Uterus (tissue), 4 donors: ENCODE results near the gene PPARA. TPM values are rescaled to one million over a fixed set of nuclear protein-coding genes. Genes with fewer than 3 reads are reported as not detected.

Experiments
- DNase-seq, 2 donors: peaks; one replicate each; pipeline ENCODE4 v3.0.0-alpha.2; 2019 to 2020
- H3K27ac ChIP-seq, 2 donors: fragments of 200-600 bp; sonication (generic); 1 replicate in 1 of 2; 2 replicates in 1 of 2; pipeline ENCODE4 v1.5.1; 2016 to 2018
- H3K27me3 ChIP-seq, 2 donors: fragments of 200-600 bp; sonication (generic); one replicate each; pipeline ENCODE4 v1.5.1; 2018 to 2019; ENCODE audit warnings: control low read depth in 1 of 2
- H3K36me3 ChIP-seq, 2 donors: fragments of 200-600 bp; sonication (generic); one replicate each; pipeline ENCODE4 v1.5.1; 2019; ENCODE audit warnings: control low read depth in 1 of 2
- H3K4me1 ChIP-seq, 2 donors: fragments of 200-600 bp; sonication (generic); one replicate each; pipeline ENCODE4 v1.5.1; 2018 to 2019; ENCODE audit warnings: control low read depth in 1 of 2
- H3K4me3 ChIP-seq, 2 donors: fragments of 200-600 bp; sonication (generic); 1 replicate in 1 of 2; 2 replicates in 1 of 2; pipeline ENCODE4 v1.5.1; 2018 to 2019; ENCODE audit warnings: mild to moderate bottlenecking in 1 of 2
- H3K9me3 ChIP-seq, 2 donors: fragments of 200-600 bp; sonication (generic); one replicate each; pipeline ENCODE4 v1.5.1; 2019; ENCODE audit warnings: control low read depth in 1 of 2
- POLR2A ChIP-seq, 2 donors: fragments of 450-650 bp; IDR thresholded peaks; one replicate each; pipeline ENCODE4 v1.6.1; 2016; ENCODE audit warnings: antibody characterized with exemption in 2 of 2, mild to moderate bottlenecking in 1 of 2, moderate library complexity in 1 of 2
- intact Hi-C: fragments of 100-400 bp; cut with DNase I; formaldehyde crosslinking; loops from one replicate; pipeline ENCODE4 v1.15.1; 2023; ENCODE audit warnings: low total_unique reads
- total RNA-seq, 4 donors: library from RNA; depleted of rRNA in 3 of 4; stranded (reverse); fragments of >200 nt in 3 of 4; gene quantifications; one replicate each; pipeline versions ENCODE4 v1.1.0 to v1.2.4, GENCODE V29; 2014 to 2023
- TF ChIP-seq, protein P1 (sequence below), 4 experiments: fragments of 200-600 bp in 2 of 4; fragments of 450-650 bp in 2 of 4; sonication (generic) in 2 of 4; IDR thresholded peaks; one replicate each; pipeline ENCODE4 v1.5.1; 2016 to 2019; ENCODE audit warnings: antibody characterized with exemption in 4 of 4, mild to moderate bottlenecking in 2 of 4, moderate library complexity in 1 of 4
- donor health status: DM: yes; HTN: yes; CAD: no.

Gene PPARA
- total RNA-seq, 4 donors from 2014 or later = 1.8 to 24.8 (median 14.0) TPM

DNA sequence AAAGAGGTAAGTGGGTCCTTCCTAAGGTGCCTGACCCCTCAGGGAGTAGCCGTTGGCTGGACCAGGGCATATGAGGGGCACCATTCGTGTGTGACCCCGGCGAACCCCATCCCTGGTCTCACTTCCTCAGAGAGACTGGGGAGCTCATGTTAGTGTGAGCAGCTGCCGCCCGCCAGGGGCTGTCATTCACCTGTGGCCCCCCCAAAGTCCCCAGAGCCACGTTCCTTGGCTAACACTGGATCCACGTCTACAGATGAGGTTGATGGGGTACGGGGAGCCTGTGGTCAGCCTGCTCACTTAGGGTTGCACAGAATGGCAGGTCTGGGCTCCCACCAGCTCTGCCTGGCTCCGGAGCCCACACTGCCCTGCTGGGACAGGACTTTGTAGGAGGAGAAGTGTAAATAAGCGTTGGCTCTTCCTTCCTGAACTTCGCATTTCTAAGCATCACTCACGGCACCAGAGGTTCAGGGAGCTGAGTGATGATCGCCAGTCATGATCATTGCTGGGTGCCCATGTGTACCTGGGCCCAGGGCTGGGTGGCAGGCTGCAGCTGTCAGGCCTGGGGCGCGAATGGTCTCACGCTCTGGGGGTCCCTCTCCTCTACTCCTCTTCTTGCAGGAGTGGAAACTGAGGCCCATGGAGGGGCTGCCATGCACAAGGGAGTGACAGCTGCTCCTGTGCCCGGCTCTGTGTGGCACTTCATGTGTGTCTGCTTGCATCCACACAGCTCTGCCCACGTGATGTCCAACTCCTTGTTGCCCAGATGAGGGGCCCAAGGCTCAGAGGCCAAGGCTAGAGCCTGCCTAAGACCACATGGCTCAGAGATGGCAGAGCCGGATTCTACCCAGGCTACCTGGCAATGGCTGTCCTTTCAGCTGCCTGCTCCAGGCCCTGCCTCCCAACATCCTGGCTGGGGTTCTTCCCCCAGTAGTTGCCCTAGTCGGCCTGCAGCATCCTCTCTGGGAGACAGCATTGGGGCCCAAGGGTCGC lies 128.6 kb downstream of the PPARA start:
- no peaks in the 10 kb centered on the region for H3K4me1 ChIP-seq
- no peak overlapping the region for H3K4me3 ChIP-seq
- no peaks in the 10 kb centered on the region for H3K27me3 ChIP-seq
- intact Hi-C loops = no loop called here
- no peaks in the 10 kb centered on the region for H3K36me3 ChIP-seq
- H3K27ac ChIP-seq = no peak overlapping the region
- no peak for DNase-seq
- no peaks in the 10 kb centered on the region for H3K9me3 ChIP-seq
- no peak for TF ChIP-seq POLR2A (IDR thresholded peaks at IDR 0.05)
- TF ChIP-seq, protein P1, sequence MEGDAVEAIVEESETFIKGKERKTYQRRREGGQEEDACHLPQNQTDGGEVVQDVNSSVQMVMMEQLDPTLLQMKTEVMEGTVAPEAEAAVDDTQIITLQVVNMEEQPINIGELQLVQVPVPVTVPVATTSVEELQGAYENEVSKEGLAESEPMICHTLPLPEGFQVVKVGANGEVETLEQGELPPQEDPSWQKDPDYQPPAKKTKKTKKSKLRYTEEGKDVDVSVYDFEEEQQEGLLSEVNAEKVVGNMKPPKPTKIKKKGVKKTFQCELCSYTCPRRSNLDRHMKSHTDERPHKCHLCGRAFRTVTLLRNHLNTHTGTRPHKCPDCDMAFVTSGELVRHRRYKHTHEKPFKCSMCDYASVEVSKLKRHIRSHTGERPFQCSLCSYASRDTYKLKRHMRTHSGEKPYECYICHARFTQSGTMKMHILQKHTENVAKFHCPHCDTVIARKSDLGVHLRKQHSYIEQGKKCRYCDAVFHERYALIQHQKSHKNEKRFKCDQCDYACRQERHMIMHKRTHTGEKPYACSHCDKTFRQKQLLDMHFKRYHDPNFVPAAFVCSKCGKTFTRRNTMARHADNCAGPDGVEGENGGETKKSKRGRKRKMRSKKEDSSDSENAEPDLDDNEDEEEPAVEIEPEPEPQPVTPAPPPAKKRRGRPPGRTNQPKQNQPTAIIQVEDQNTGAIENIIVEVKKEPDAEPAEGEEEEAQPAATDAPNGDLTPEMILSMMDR (IDR thresholded peaks at IDR 0.05) = no peak

DNA sequence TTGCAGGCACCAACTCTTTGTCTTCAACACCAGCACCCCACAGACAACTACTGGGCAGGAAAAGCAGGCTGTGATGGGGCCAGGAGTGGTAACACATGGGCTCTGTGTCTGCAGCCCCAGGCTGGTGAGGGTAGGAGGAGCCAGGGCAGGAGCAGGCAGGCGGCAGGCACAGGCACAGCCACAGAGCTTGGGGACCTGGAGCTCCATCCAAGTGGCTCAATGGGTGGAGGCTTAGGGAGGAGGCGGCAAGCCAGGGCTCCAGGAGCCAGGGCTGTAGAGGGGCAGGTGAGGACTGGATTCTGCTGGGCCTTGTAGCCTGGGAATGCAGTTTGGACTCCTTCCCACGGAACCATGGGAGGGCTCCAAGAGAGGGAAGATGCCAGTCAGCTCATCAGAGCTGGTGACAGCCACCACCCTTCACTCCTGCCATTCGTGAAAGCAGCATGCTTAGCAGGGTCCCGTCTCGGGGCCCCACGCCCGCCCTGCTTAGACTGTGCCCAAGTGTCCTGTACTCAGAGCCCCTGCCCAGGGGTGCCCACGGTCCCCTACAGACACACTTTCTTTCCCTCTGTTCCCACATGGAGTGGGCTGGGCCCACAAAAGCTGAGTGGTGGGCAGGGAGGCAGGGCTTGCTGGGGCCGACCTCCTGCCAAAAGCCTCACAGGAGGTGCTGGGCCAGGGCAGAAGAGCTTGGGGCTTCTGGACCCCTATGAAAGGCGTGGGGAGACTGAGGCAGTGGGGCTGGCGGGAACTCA lies 129.9 kb downstream of the PPARA start:
- TF ChIP-seq, protein P1 (IDR thresholded peaks at IDR 0.05) = no peak
- TF ChIP-seq POLR2A (IDR thresholded peaks at IDR 0.05) = no peak
- no peak overlapping the region for H3K27ac ChIP-seq
- no peaks in the 10 kb centered on the region for H3K4me1 ChIP-seq
- intact Hi-C loops = no loop called here
- H3K27me3 ChIP-seq = no peaks in the 10 kb centered on the region
- no peaks in the 10 kb centered on the region for H3K9me3 ChIP-seq
- H3K36me3 ChIP-seq = no peaks in the 10 kb centered on the region
- H3K4me3 ChIP-seq = no peak overlapping the region
- no peak for DNase-seq

DNA sequence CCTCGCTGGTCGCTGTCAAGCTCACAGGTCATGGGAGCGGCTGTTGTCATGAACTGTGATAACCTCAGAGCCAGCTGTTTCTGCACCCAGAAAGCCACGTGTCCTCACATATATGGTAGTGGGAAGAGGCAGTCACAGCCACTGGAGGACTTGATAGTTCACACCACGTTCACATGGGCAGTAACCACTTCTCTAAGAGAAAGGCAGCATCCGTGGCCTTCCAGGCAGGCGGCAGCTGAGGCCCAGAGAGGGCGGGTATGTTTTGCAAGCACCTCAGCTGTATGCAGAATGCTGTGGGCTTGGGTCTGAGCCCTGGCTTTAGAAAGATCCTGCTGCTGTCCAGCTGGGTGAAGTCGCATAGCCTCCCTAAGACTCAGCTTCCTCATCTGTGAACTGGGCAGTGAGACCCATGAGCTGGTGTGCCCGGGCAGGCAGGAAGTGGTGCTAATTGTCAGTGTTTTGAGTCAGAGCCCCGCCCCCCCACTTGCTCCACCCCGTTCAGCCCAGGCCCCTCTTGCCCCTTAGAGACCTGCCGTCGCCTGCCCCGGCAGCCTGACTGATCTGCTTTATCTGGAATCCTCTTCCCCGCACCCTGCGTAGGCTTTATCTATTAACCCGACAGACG lies 130.8 kb downstream of the PPARA start:
- intact Hi-C loops = no loop called here
- no peak for DNase-seq
- Histone ChIP-seq H3K36me3 (no peaks in the 10 kb centered on the region), H3K4me1 (no peaks in the 10 kb centered on the region), H3K27ac (no peak overlapping the region), H3K27me3 (no peaks in the 10 kb centered on the region), H3K9me3 (no peaks in the 10 kb centered on the region), H3K4me3 (no peak overlapping the region)
- TF ChIP-seq POLR2A (IDR thresholded peaks at IDR 0.05) = no peak
- TF ChIP-seq, protein P1 (IDR thresholded peaks at IDR 0.05) = no peak

DNA sequence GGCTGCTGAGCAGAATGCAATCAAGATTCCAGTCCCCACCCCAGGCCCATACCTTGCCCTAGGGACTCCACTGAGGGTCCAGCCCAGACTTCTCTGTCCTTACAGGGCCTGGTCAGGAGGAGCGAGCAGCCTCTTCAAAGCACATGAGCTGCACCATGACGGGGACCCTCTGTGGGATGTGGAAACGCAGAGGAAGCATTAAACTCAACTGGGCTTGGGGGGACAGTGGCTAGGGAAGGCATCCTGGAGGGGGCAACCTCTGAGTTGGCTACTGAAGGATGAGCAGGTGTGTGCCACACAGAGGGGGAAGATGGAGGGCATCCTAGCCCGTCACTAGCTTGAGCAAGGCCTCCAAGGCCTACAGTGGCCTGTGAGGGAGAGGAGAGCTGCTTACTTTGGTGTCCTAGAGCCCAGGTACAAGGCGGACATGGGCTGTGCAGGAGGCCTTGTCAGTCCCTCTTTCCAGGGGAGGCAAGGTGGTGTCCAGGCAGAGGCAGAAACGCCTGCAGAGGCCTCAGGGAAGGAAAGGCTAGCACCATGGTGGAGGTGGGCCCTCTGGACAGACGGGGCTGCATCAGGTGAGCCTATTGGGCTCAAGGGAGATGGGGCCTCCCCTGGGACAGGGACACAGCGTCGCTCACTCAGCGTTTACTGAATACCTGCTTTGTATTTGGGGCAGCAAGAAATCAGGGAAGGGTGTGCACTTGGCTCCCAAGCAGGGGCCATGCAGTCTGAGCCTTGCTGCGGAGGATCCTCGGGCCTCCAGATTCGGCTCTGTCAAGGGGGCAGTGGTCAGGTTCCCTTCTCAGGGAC lies 131.7 kb downstream of the PPARA start:
- no peak overlapping the region for H3K4me3 ChIP-seq
- no peak for TF ChIP-seq POLR2A (IDR thresholded peaks at IDR 0.05)
- TF ChIP-seq, protein P1 (IDR thresholded peaks at IDR 0.05) = no peak
- no peaks in the 10 kb centered on the region for H3K4me1 ChIP-seq
- no peaks in the 10 kb centered on the region for H3K36me3 ChIP-seq
- H3K27me3 ChIP-seq = no peaks in the 10 kb centered on the region
- H3K27ac ChIP-seq = no peak overlapping the region
- H3K9me3 ChIP-seq = no peaks in the 10 kb centered on the region
- no peak for DNase-seq
- intact Hi-C loops = no loop called here
